IMR-90 (cell line): ENCODE measurements around the gene HTR2B. TPM values are rescaled to one million over a fixed set of nuclear protein-coding genes. Genes with fewer than 3 reads are reported as not detected.
A peak's percentile ranks its signal among the peaks of the same experiment; 100 is the strongest.

Experiments used
- ATAC-seq: fragments of 200-7000 bp; cut with Tn5 transposase; 2 replicates; pipeline ENCODE4 v1.9.1; 2020; ENCODE audit warnings: low read depth, mild to moderate bottlenecking, moderate library complexity
- BruUV-seq: library from RNA; stranded (reverse); fragments of 400-500 nt; replicated peaks from 2 replicates; lab custom pipeline; 2021; lab: Mats Ljungman, UMichigan
- CTCF ChIA-PET: fragments of 300-600 bp; formaldehyde crosslinking; extraction: SDS; loops from one replicate; lab custom pipeline; 2021; ENCODE audit warnings: antibody characterized with exemption; lab: Yijun Ruan, JAX
- POLR2A ChIA-PET: fragments of 300-600 bp; sonication (Branson Sonifier 250); formaldehyde crosslinking; loops from one replicate; lab custom pipeline; 2022; ENCODE audit warnings: antibody characterized with exemption; ENCODE audit not compliant: unreplicated experiment; lab: Charles Lee
- DNase-seq: peaks from one replicate; pipeline ENCODE4 v3.0.0; 2013
- H2AFZ ChIP-seq: replicated peaks from 2 replicates; pipeline ENCODE3; 2013; ENCODE audit warnings: low read length, mild to moderate bottlenecking; ENCODE audit not compliant: poor library complexity
- H2AK5ac ChIP-seq: 2 replicates; pipeline ENCODE4 v1.6.1; 2013; ENCODE audit warnings: low read depth, low read length, inconsistent platforms
- H2AK9ac ChIP-seq: replicated peaks from 2 replicates; pipeline ENCODE3; 2013; ENCODE audit warnings: mild to moderate bottlenecking, low read depth, low read length, moderate library complexity; ENCODE audit not compliant: poor library complexity
- H2BK120ac ChIP-seq: 2 replicates; pipeline ENCODE4 v1.6.1; 2013; ENCODE audit warnings: low read depth, low read length, inconsistent platforms
- H2BK15ac ChIP-seq: 3 replicates; pipeline ENCODE4 v1.6.1; 2013; ENCODE audit warnings: low read depth, low read length, inconsistent platforms
- H2BK20ac ChIP-seq: 2 replicates; pipeline ENCODE4 v1.6.1; 2013; ENCODE audit warnings: low read depth, mild to moderate bottlenecking, inconsistent platforms, low read length, moderate library complexity
- H2BK5ac ChIP-seq: 2 replicates; pipeline ENCODE4 v1.6.1; 2013; ENCODE audit warnings: mild to moderate bottlenecking, low read depth, low read length, inconsistent platforms; ENCODE audit not compliant: poor library complexity, severe bottlenecking
- H3K14ac ChIP-seq: replicated peaks from 2 replicates; pipeline ENCODE4 v1.6.1; 2013; ENCODE audit warnings: low read depth, low read length, inconsistent platforms
- H3K18ac ChIP-seq: 2 replicates; pipeline ENCODE4 v1.6.1; 2013; ENCODE audit warnings: low read depth, low read length, control low read depth
- H3K23ac ChIP-seq: 2 replicates; pipeline ENCODE4 v1.6.1; 2013; ENCODE audit warnings: low read depth, low read length, inconsistent platforms
- H3K27ac ChIP-seq: 2 replicates; pipeline ENCODE4 v1.5.1; 2013; ENCODE audit warnings: mild to moderate bottlenecking, control low read depth, low read length; ENCODE audit not compliant: insufficient read depth
- H3K27me3 ChIP-seq: 2 replicates; pipeline ENCODE4 v1.6.1; 2013; ENCODE audit warnings: low read length; ENCODE audit not compliant: control insufficient read depth, insufficient read depth
- H3K36me3 ChIP-seq: 2 replicates; pipeline ENCODE4 v1.6.1; 2013; ENCODE audit warnings: low read length, mixed read lengths; ENCODE audit not compliant: control insufficient read depth, insufficient read depth
- H3K4ac ChIP-seq: 2 replicates; pipeline ENCODE4 v1.6.1; 2013; ENCODE audit warnings: low read depth, low read length, inconsistent platforms
- H3K4me1 ChIP-seq: 2 replicates; pipeline ENCODE4 v1.6.1; 2013; ENCODE audit warnings: low read length, mixed read lengths; ENCODE audit not compliant: control insufficient read depth, insufficient read depth
- H3K4me2 ChIP-seq: 2 replicates; pipeline ENCODE4 v1.6.1; 2013; ENCODE audit warnings: low read depth, mild to moderate bottlenecking, control low read depth, low read length, moderate library complexity
- H3K4me3 ChIP-seq: 2 replicates; pipeline ENCODE4 v1.5.1; 2013; ENCODE audit warnings: low read depth, mild to moderate bottlenecking, control low read depth, low read length, moderate library complexity; ENCODE audit not compliant: insufficient read depth
- H3K56ac ChIP-seq: 2 replicates; pipeline ENCODE4 v1.6.1; 2013; ENCODE audit warnings: low read length, inconsistent platforms; ENCODE audit not compliant: insufficient read depth; ENCODE audit errors: extremely low read depth
- H3K79me1 ChIP-seq, 2 experiments: 2 replicates each; pipeline ENCODE4 v1.6.1; 2013; ENCODE audit warnings: low read length in 2 of 2, inconsistent platforms in 1 of 2, low read depth in 1 of 2
- H3K9ac ChIP-seq: 2 replicates; pipeline ENCODE4 v1.6.1; 2013; ENCODE audit warnings: low read depth, low read length, control low read depth
- H3K9me1 ChIP-seq: 2 replicates; pipeline ENCODE4 v1.6.1; 2013; ENCODE audit warnings: low read length, inconsistent platforms; ENCODE audit not compliant: insufficient read depth
- H3K9me3 ChIP-seq: 2 replicates; pipeline ENCODE4 v1.6.1; 2013; ENCODE audit warnings: low read length; ENCODE audit not compliant: control insufficient read depth, insufficient read depth
- H4K20me1 ChIP-seq: 2 replicates; pipeline ENCODE4 v1.6.1; 2013; ENCODE audit warnings: low read length, inconsistent platforms; ENCODE audit not compliant: insufficient read depth
- H4K5ac ChIP-seq: 2 replicates; pipeline ENCODE4 v1.6.1; 2013; ENCODE audit warnings: mild to moderate bottlenecking, low read depth, low read length, control low read depth
- H4K8ac ChIP-seq, 2 experiments: 2 replicates each; pipeline ENCODE4 v1.6.1; 2013; ENCODE audit warnings: low read depth in 2 of 2, low read length in 2 of 2, control low read depth in 1 of 2, inconsistent platforms in 1 of 2
- H4K91ac ChIP-seq: 2 replicates; pipeline ENCODE4 v1.6.1; 2013; ENCODE audit warnings: low read depth, low read length, inconsistent platforms; ENCODE audit not compliant: insufficient read depth
- BHLHE40 ChIP-seq: fragments of 150-350 bp; IDR thresholded peaks from 2 replicates; pipeline ENCODE4 v1.6.1; 2016; ENCODE audit warnings: mild to moderate bottlenecking, low read depth, low read length
- CEBPB ChIP-seq: IDR thresholded peaks from 2 replicates; pipeline ENCODE4 v1.6.1; 2012; ENCODE audit warnings: low read depth, low read length, improper control_type of control experiment
- MAZ ChIP-seq: IDR thresholded peaks from 2 replicates; pipeline ENCODE4 v1.6.1; 2012; ENCODE audit warnings: low read depth, mild to moderate bottlenecking, low read length, improper control_type of control experiment, moderate library complexity, borderline replicate concordance
- POLR2A ChIP-seq: IDR thresholded peaks from 2 replicates; pipeline ENCODE4 v1.6.1; 2012; ENCODE audit warnings: mild to moderate bottlenecking, low read depth, low read length
- RFX5 ChIP-seq: IDR thresholded peaks from 2 replicates; pipeline ENCODE4 v1.8.0; 2012; ENCODE audit warnings: low read depth, mild to moderate bottlenecking, low read length, moderate library complexity
- WGBS, 2 experiments: methylation state at CpG; one replicate each; pipeline versions ENCODE4 v1.1.5 to v1.1.7; 2013; ENCODE audit warnings: missing lambda C conversion rate in 2 of 2; ENCODE audit not compliant: insufficient read length in 1 of 2; ENCODE audit errors: extremely low coverage in 2 of 2; 5-methylcytosine and 5-hydroxymethylcytosine counted together
- dilution Hi-C: fragments of 300-500 bp; cut with HindIII; formaldehyde crosslinking; loops from one replicate; pipeline ENCODE4 v1.14.3; 2018; ENCODE audit warnings: low sequenced_read_pairs; ENCODE audit not compliant: unreplicated experiment
- in situ Hi-C: fragments of 300-500 bp; cut with MboI; formaldehyde crosslinking; loops from 3 replicates; pipeline ENCODE4 v1.14.3; 2019; ENCODE audit warnings: low sequenced_read_pairs, inconsistent platforms, mixed read lengths
- intact Hi-C: fragments of 100-400 bp; cut with micrococcal nuclease; formaldehyde crosslinking; loops from 2 replicates; pipeline ENCODE4 v1.10.0; 2022
- polyA plus RNA-seq, 3 experiments: library from polyadenylated mRNA; depleted of rRNA; stranded (reverse); fragments of >200 nt; gene quantifications; 2 replicates each; pipeline ENCODE4 v1.2.3, GENCODE V29; 2012; ENCODE audit warnings: low replicate concordance in 1 of 3
- total RNA-seq: library from RNA; depleted of rRNA; stranded (reverse); fragments of >200 nt; gene quantifications from 2 replicates; pipeline ENCODE4 v1.2.3, GENCODE V29; 2012

The HTR2B gene
- total and polyA plus RNA-seq, 2 of the 4 experiments (the other 2 are of a cell fraction) = 0.26 to 0.72 TPM

GRCh38 chr2:231111987-231112386 is 12.9 kb downstream of the HTR2B start:
- H3K23ac ChIP-seq = peak overlapping the region; percentile 58; the same call in 1 of the 2 replicates
- H3K9me1 ChIP-seq = peaks cover 7% of the 10 kb centered on the region; the same call in 1 of the 2 replicates
- H3K79me1 ChIP-seq = peaks cover 26 to 41% of the 10 kb centered on the region in 2 experiments; a peak in 3 of 4 replicates
- H3K4ac ChIP-seq = peak overlapping the region; percentile 79
- H2BK15ac ChIP-seq = no peak overlapping the region
- dilution Hi-C loops = no loop called here
- H4K20me1 ChIP-seq = no peaks in the 10 kb centered on the region
- H4K5ac ChIP-seq = peak overlapping the region; percentile 89
- H3K4me3 ChIP-seq = no peak overlapping the region
- H2BK20ac ChIP-seq = peak overlapping the region; percentile 77
- 63% methylated on average over 1 of the region's 1 CpG; no CpG with 5 or more reads in 1 of the 2 experiments for WGBS, 2 experiments
- H3K18ac ChIP-seq = peak overlapping the region; percentile 90
- BruUV-seq = no TSS peak
- peak overlapping the region; percentile 70; the same call in 1 of the 2 replicates for H2AK5ac ChIP-seq
- no peaks in the 10 kb centered on the region for H3K27me3 ChIP-seq
- peak overlapping the region; percentile 54; the same call in 1 of the 2 replicates for H3K56ac ChIP-seq
- CTCF ChIA-PET = interaction anchor here (1.1 to 2.3 kb wide), 3 partner anchors 41 to 116 kb away, joined by 3 to 7 read pairs (median 3); no protein-coding TSS in a partner anchor
- peak overlapping the region; percentile 35 for H2AK9ac ChIP-seq
- POLR2A ChIA-PET = no interaction called here
- intact Hi-C loops = loop anchor here (5.0 kb wide), 1 partner anchor 50 kb away; no protein-coding TSS in a partner anchor
- H3K27ac ChIP-seq = peak overlapping the region; percentile 93; the same call in 1 of the 2 replicates
- peak overlapping the region; percentile 78 for H3K4me2 ChIP-seq
- 0 out of 2 replicates have a peak, but pooled peaks have one; percentile 19 for TF ChIP-seq MAZ
- TF ChIP-seq POLR2A = no peak
- TF ChIP-seq BHLHE40 = no peak
- TF ChIP-seq RFX5 = no peak
- TF ChIP-seq CEBPB = 0 out of 2 replicates have a peak, but pooled peaks have one; percentile 14
- in situ Hi-C loops = loop anchor here (5.0 kb wide), 1 partner anchor 80 kb away; no protein-coding TSS in a partner anchor
- no peaks in the 10 kb centered on the region for H3K9me3 ChIP-seq
- peak overlapping the region; percentile 82; the same call in 1 of the 2 replicates for H4K91ac ChIP-seq
- peak; percentile 84 for ATAC-seq
- DNase-seq = peak; percentile 66
- H3K14ac ChIP-seq = peak overlapping the region; percentile 77
- peak overlapping the region; percentile 63 for H2BK5ac ChIP-seq
- peaks cover 9% of the 10 kb centered on the region for H3K36me3 ChIP-seq
- H2AFZ ChIP-seq = no peak overlapping the region
- peak overlapping the region in 1 of 2 experiments; percentile 49; a peak in 2 of 4 replicates for H4K8ac ChIP-seq
- peak overlapping the region; percentile 59; the same call in 1 of the 2 replicates for H3K9ac ChIP-seq
- peaks cover 16% of the 10 kb centered on the region for H3K4me1 ChIP-seq
- H2BK120ac ChIP-seq = peak overlapping the region; percentile 89
